ENCODE results near the gene RBPMS2. TPM values are rescaled to one million over a fixed set of nuclear protein-coding genes. Genes with fewer than 3 reads are reported as not detected.
A peak's percentile ranks its signal among the peaks of the same experiment; 100 is the strongest.

Gene RBPMS2
- total and polyA plus RNA-seq, 2 of the 4 experiments (the other 2 are of a cell fraction), result 2.8 TPM; not detected in 1

DNA sequence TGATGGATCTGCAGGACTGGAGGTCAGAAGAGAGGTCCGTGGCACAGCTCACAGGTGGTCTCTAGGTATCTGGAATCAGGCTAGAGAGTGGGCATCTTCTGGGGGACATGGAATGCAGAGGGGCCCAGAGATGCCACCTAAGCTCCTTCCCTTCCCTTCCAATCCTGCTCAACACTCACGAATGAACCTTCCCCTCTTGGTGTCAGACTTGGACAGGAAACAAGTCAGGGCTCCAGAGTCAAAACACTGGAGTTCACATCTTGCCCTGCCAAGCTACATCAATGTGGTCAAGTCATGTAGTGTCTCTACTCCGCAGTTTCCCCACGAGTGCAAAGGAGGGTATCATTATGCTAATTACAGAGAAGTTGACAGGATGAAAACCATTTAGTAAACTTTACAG lies 16.0 kb upstream of the RBPMS2 start:
- no peak overlapping the region for H3K18ac ChIP-seq (ENCODE audit: low read depth, low read length)
- no peak overlapping the region for H2BK5ac ChIP-seq (ENCODE audit: low read depth, low read length, poor library complexity, severe bottlenecking)
- WGBS, 2 experiments (ENCODE audit: extremely low coverage in 2 of 2, insufficient read length in 1 of 2), result no CpG with 5 or more reads among the region's 4 CpGs
- H3K14ac ChIP-seq (replicated peaks; ENCODE audit: low read depth, low read length), result no peak overlapping the region
- no peaks in the 10 kb centered on the region for H3K4me1 ChIP-seq (ENCODE audit: control insufficient read depth, insufficient read depth, low read length)
- no peaks in the 10 kb centered on the region for H3K36me3 ChIP-seq (ENCODE audit: control insufficient read depth, insufficient read depth, low read length)
- peak overlapping the region; percentile 78 for H2AK9ac ChIP-seq (replicated peaks; ENCODE audit: low read depth, low read length, poor library complexity)
- no peak overlapping the region for H4K8ac ChIP-seq (ENCODE audit: low read depth in 2 of 2, low read length in 2 of 2)
- CTCF ChIA-PET, result no interaction called here
- 0 out of 2 replicates have a peak overlapping the region, but pooled peaks have one; percentile 49 for H3K23ac ChIP-seq (ENCODE audit: low read depth, low read length)
- no peaks in the 10 kb centered on the region for H3K9me1 ChIP-seq (ENCODE audit: insufficient read depth, low read length)
- TF ChIP-seq, protein P1, sequence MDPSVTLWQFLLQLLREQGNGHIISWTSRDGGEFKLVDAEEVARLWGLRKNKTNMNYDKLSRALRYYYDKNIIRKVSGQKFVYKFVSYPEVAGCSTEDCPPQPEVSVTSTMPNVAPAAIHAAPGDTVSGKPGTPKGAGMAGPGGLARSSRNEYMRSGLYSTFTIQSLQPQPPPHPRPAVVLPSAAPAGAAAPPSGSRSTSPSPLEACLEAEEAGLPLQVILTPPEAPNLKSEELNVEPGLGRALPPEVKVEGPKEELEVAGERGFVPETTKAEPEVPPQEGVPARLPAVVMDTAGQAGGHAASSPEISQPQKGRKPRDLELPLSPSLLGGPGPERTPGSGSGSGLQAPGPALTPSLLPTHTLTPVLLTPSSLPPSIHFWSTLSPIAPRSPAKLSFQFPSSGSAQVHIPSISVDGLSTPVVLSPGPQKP (IDR thresholded peaks at IDR 0.05; ENCODE audit: borderline replicate concordance, low read depth, low read length), result no peak
- TF ChIP-seq, protein P2, sequence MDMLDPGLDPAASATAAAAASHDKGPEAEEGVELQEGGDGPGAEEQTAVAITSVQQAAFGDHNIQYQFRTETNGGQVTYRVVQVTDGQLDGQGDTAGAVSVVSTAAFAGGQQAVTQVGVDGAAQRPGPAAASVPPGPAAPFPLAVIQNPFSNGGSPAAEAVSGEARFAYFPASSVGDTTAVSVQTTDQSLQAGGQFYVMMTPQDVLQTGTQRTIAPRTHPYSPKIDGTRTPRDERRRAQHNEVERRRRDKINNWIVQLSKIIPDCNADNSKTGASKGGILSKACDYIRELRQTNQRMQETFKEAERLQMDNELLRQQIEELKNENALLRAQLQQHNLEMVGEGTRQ (IDR thresholded peaks at IDR 0.05; ENCODE audit: low read depth, low read length), result no peak
- no peak for TF ChIP-seq RCOR1 (IDR thresholded peaks at IDR 0.05; ENCODE audit: insufficient replicate concordance, low read length)
- TF ChIP-seq MAFK (IDR thresholded peaks at IDR 0.05; ENCODE audit: low read depth, low read length), result no peak
- TF ChIP-seq FOS (IDR thresholded peaks at IDR 0.05; ENCODE audit: low read depth, low read length), result no peak
- no peak for TF ChIP-seq MXI1 (IDR thresholded peaks at IDR 0.05; ENCODE audit: borderline replicate concordance, low read depth, low read length)
- no peak for TF ChIP-seq RFX5 (IDR thresholded peaks at IDR 0.05; ENCODE audit: low read depth, low read length)
- TF ChIP-seq, protein P3, sequence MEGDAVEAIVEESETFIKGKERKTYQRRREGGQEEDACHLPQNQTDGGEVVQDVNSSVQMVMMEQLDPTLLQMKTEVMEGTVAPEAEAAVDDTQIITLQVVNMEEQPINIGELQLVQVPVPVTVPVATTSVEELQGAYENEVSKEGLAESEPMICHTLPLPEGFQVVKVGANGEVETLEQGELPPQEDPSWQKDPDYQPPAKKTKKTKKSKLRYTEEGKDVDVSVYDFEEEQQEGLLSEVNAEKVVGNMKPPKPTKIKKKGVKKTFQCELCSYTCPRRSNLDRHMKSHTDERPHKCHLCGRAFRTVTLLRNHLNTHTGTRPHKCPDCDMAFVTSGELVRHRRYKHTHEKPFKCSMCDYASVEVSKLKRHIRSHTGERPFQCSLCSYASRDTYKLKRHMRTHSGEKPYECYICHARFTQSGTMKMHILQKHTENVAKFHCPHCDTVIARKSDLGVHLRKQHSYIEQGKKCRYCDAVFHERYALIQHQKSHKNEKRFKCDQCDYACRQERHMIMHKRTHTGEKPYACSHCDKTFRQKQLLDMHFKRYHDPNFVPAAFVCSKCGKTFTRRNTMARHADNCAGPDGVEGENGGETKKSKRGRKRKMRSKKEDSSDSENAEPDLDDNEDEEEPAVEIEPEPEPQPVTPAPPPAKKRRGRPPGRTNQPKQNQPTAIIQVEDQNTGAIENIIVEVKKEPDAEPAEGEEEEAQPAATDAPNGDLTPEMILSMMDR (conservative IDR thresholded peaks at IDR 0.05; ENCODE audit: low read depth, low read length), result no peak
- TF ChIP-seq POLR2A (IDR thresholded peaks at IDR 0.05; ENCODE audit: low read depth, low read length), result no peak
- TF ChIP-seq MAZ (IDR thresholded peaks at IDR 0.05; ENCODE audit: borderline replicate concordance, low read depth, low read length), result no peak
- no peak for TF ChIP-seq NFE2L2 (IDR thresholded peaks at IDR 0.05; ENCODE audit: low read depth, low read length)
- H2AFZ ChIP-seq (replicated peaks; ENCODE audit: low read length, poor library complexity), result no peak overlapping the region
- intact Hi-C loops (cut with micrococcal nuclease) (no loop called here), in situ Hi-C loops (cut with MboI; ENCODE audit: low sequenced_read_pairs) (no loop called here), dilution Hi-C loops (cut with HindIII; ENCODE audit: low sequenced_read_pairs, unreplicated experiment) (no loop called here)
- no peaks in the 10 kb centered on the region for H3K27me3 ChIP-seq (ENCODE audit: control insufficient read depth, insufficient read depth, low read length)
- no peak overlapping the region for H4K91ac ChIP-seq (ENCODE audit: insufficient read depth, low read depth, low read length)
- no peak overlapping the region for H3K9ac ChIP-seq (ENCODE audit: low read depth, low read length)
- H3K56ac ChIP-seq (ENCODE audit: extremely low read depth, insufficient read depth, low read length), result no peak overlapping the region
- no peak overlapping the region for H3K4me3 ChIP-seq (ENCODE audit: insufficient read depth, low read depth, low read length)
- no peak for ATAC-seq (ENCODE audit: low read depth)
- POLR2A ChIA-PET (ENCODE audit: unreplicated experiment), result no interaction called here
- H2AK5ac ChIP-seq (ENCODE audit: low read depth, low read length), result no peak overlapping the region
- no peak overlapping the region for H2BK15ac ChIP-seq (ENCODE audit: low read depth, low read length)
- no peak overlapping the region for H3K27ac ChIP-seq (ENCODE audit: insufficient read depth, low read length)
- H2BK120ac ChIP-seq (ENCODE audit: low read depth, low read length), result no peak overlapping the region
- no TSS peak for BruUV-seq (replicated peaks)
- no peak for DNase-seq
- no peak overlapping the region for H4K5ac ChIP-seq (ENCODE audit: low read depth, low read length)
- H3K4me2 ChIP-seq (ENCODE audit: low read depth, low read length), result no peak overlapping the region
- H3K79me1 ChIP-seq (ENCODE audit: low read depth in 1 of 2, low read length in 2 of 2), result no peaks in the 10 kb centered on the region
- no peaks in the 10 kb centered on the region for H4K20me1 ChIP-seq (ENCODE audit: insufficient read depth, low read length)
- no peak overlapping the region for H2BK20ac ChIP-seq (ENCODE audit: low read depth, low read length)
- H3K4ac ChIP-seq (ENCODE audit: low read depth, low read length), result no peak overlapping the region
- no peaks in the 10 kb centered on the region for H3K9me3 ChIP-seq (ENCODE audit: control insufficient read depth, insufficient read depth, low read length)

All from IMR-90 (cell line).